Keratinocyte (primary cell): ENCODE data around the gene FOXL3.

Experiments
- EZH2 ChIP-seq: IDR thresholded peaks from one replicate; pipeline ENCODE4 v1.6.1; 2012; ENCODE audit warnings: inconsistent platforms, mild to moderate bottlenecking, low read length, moderate library complexity
- TF ChIP-seq, protein P1 (sequence below), 3 experiments: IDR thresholded peaks in 1 of 3; conservative IDR thresholded peaks in 1 of 3; optimal IDR thresholded peaks in 1 of 3; 2 replicates in 2 of 3; 3 replicates in 1 of 3; pipeline versions ENCODE3 to v1.5.1; 2011; ENCODE audit warnings: low read length in 3 of 3, mild to moderate bottlenecking in 3 of 3, moderate library complexity in 2 of 3, control low read depth in 1 of 3, inconsistent platforms in 1 of 3; ENCODE audit not compliant: insufficient read depth in 2 of 3; ENCODE audit errors: extremely low read depth in 1 of 3

DNA sequence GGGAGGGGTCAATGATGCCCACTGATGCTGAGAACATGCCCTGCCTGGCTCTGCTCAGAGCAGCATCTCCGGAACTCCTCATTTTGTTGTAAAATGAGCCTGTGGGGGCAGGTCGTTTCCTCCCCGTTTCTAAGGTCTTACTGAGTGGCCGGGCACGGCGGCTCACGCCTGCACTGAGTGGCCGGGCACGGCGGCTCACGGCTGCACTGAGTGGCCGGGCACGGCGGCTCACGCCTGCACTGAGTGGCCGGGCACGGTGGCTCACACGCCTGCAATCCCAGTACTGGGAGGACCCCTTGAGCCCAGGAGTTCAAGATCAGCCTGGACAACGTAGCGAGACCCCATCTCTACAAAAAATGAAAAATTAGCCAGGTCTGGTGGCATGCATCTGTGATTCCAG, 39.0 kb upstream of the FOXL3 start:
- TF ChIP-seq, protein P1, sequence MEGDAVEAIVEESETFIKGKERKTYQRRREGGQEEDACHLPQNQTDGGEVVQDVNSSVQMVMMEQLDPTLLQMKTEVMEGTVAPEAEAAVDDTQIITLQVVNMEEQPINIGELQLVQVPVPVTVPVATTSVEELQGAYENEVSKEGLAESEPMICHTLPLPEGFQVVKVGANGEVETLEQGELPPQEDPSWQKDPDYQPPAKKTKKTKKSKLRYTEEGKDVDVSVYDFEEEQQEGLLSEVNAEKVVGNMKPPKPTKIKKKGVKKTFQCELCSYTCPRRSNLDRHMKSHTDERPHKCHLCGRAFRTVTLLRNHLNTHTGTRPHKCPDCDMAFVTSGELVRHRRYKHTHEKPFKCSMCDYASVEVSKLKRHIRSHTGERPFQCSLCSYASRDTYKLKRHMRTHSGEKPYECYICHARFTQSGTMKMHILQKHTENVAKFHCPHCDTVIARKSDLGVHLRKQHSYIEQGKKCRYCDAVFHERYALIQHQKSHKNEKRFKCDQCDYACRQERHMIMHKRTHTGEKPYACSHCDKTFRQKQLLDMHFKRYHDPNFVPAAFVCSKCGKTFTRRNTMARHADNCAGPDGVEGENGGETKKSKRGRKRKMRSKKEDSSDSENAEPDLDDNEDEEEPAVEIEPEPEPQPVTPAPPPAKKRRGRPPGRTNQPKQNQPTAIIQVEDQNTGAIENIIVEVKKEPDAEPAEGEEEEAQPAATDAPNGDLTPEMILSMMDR (optimal IDR thresholded peaks at IDR 0.05 in 1 of 3, IDR thresholded peaks at IDR 0.05 in 1 of 3, conservative IDR thresholded peaks at IDR 0.05 in 1 of 3; ENCODE audit: extremely low read depth in 1 of 3, insufficient read depth in 2 of 3, low read length in 3 of 3): no peak
- TF ChIP-seq EZH2: no peak
